Measurements from ENCODE around the gene CCDC85C. TPM values are rescaled to one million over a fixed set of nuclear protein-coding genes. Genes with fewer than 3 reads are reported as not detected.

Gene CCDC85C
- total RNA-seq, 2 experiments from 2014 or later: 11.8 to 13.3 TPM

- POLR2A ChIA-PET: no interaction called here
- peaks cover 22% of the 10 kb centered on the region for H3K4me1 Mint-ChIP-seq
- H3K36me3 Mint-ChIP-seq: no peaks in the 10 kb centered on the region
- H3K27me3 Mint-ChIP-seq: no peaks in the 10 kb centered on the region
- H3K27ac Mint-ChIP-seq: peak overlapping the region; percentile 9
- ATAC-seq (ENCODE audit: low read depth) (no peak), DNase-seq (no peak)
- H3K9me3 Mint-ChIP-seq: no peaks in the 10 kb centered on the region
- no peak overlapping the region for H3K4me3 Mint-ChIP-seq
Measured at GRCh38 chr14:99468836-99469592, 135.0 kb downstream of the CCDC85C start.

DNA sequence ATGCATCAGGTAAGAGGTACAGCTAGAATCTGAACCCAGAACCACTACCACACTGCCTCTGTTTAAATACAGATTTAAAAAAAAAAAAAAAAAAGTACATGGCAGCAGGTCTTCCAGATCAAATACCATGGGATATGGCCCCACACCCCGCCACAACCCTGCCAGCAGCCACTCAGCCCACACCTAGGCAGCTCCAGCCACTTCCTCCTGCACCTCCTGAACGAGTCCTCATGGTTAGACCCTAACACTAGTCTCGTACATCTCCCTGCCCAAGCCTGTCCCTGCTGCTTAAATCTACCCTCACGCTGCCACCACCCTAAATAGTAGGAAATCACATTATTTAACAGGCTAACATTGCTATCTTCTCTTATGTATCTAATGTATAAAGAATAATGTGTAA is 135.9 kb downstream of the CCDC85C start:
- peak; percentile 56 for ATAC-seq (ENCODE audit: low read depth)
- POLR2A ChIA-PET: no interaction called here
- H3K27ac Mint-ChIP-seq: peak overlapping the region; percentile 28
- peaks cover 22% of the 10 kb centered on the region for H3K4me1 Mint-ChIP-seq
- no peaks in the 10 kb centered on the region for H3K9me3 Mint-ChIP-seq
- no peaks in the 10 kb centered on the region for H3K27me3 Mint-ChIP-seq
- DNase-seq: no peak
- H3K36me3 Mint-ChIP-seq: peaks cover 5% of the 10 kb centered on the region
- peak overlapping the region; percentile 17 for H3K4me3 Mint-ChIP-seq

DNA sequence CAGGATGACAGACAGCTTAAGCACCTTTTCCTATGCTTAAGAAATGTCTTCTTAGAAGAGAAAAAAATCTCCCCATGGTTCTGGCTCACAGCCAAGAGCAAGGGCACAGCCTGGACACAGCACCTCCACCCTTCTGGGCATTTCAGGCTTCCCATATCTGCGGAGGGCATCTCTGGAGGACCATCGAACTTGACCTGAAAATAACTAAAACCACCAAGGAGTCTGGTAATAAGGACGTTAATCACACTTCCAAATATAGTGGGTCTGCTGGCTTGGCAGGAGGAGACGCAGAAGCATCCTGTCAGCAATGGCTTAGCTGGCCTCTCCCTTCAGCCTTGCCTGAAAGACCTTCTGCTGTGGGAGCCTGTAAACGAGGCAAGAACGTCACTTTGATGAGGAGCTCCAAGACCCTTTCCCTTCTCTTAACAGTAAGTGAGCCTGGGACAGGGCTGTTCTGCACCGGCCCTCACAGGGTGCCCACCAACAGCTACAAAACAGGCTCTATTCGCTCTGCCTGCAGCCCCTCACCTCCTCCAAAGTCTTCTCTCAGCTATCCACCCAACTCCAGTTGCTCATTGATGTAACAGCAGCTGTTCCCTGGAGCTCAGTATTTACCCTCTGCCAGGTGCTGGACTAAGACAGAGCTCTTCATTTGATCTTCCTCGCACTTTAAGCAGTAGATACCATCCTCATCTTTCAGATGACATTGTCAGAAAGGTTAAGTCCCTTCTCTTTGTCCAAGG is 136.5 kb downstream of the CCDC85C start:
- Mint-ChIP-seq H3K36me3 (peaks cover 5% of the 10 kb centered on the region), H3K9me3 (no peaks in the 10 kb centered on the region), H3K27me3 (no peaks in the 10 kb centered on the region), H3K4me1 (peaks cover 23% of the 10 kb centered on the region), H3K4me3 (peak overlapping the region; percentile 17), H3K27ac (no peak overlapping the region)
- POLR2A ChIA-PET: no interaction called here
- no peak for ATAC-seq (ENCODE audit: low read depth)
- no peak for DNase-seq

DNA sequence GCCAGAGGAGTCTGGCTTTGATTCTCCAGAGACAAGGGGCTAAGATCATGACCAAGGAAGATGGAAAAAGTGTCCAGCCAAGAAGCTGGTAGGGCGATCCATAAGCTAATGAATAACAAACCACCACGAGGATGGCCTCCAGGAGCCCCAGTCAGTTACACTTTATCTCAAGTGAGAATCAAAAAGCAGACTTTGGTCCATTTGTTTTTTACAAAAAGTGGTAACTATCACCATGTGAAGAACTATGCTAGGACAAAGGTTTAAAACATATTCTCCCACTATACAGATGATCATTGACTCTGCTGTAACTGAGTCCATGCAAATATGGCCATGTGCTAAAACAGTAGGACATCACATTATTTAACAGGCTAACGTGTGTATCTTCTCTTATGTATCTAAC is 137.2 kb downstream of the CCDC85C start:
- no peaks in the 10 kb centered on the region for H3K9me3 Mint-ChIP-seq
- H3K36me3 Mint-ChIP-seq: peaks cover 7% of the 10 kb centered on the region
- ATAC-seq (ENCODE audit: low read depth) (no peak), DNase-seq (no peak)
- no peaks in the 10 kb centered on the region for H3K27me3 Mint-ChIP-seq
- H3K27ac Mint-ChIP-seq: no peak overlapping the region
- POLR2A ChIA-PET: no interaction called here
- H3K4me1 Mint-ChIP-seq: peaks cover 24% of the 10 kb centered on the region
- no peak overlapping the region for H3K4me3 Mint-ChIP-seq

DNA sequence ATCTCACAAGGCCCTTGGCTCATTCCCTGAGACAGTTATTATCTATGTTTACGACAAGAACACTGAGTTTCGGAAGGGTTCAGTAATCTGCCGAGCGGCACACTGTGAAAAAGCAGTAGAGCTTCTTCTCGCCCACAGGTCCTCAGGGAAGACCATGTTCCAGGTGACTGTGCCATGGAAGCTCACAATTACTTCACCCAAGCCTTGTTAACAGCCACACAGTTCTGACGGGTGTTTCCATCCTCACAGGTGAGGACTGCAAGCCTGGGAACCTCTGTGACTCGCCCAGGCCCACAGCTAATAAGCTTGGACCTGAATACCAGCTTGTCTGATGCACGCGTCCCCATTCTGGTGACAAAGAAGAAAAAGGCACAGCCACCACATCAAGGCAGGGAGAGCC is 138.7 kb downstream of the CCDC85C start:
- Mint-ChIP-seq H3K27ac (no peak overlapping the region), H3K9me3 (no peaks in the 10 kb centered on the region), H3K36me3 (peaks cover 12% of the 10 kb centered on the region), H3K4me3 (no peak overlapping the region), H3K4me1 (peaks cover 22% of the 10 kb centered on the region), H3K27me3 (no peaks in the 10 kb centered on the region)
- POLR2A ChIA-PET: no interaction called here
- ATAC-seq (ENCODE audit: low read depth): no peak
- DNase-seq: no peak

DNA sequence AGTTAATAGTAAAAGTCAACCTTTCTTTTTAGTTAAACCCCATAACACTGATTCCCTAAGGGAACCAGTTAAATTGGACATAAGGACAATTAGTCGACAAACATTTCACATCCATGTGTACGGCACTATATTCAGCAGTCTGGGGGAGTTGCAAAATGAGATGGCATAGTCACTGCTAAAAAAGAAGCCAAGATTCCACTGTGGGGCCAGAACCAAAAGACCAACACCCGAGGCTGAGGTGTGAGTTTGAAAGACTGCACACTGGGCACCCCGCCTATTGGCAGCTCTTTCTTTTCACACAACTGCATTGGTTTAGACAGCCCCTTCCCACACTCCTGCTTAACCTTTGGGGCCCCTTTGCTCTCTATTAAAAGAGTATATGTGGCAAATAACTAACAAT is 140.0 kb downstream of the CCDC85C start:
- no peaks in the 10 kb centered on the region for H3K27me3 Mint-ChIP-seq
- ATAC-seq (ENCODE audit: low read depth): no peak
- H3K4me1 Mint-ChIP-seq: peaks cover 16% of the 10 kb centered on the region
- no peak overlapping the region for H3K4me3 Mint-ChIP-seq
- H3K27ac Mint-ChIP-seq: no peak overlapping the region
- H3K36me3 Mint-ChIP-seq: peaks cover 16% of the 10 kb centered on the region
- POLR2A ChIA-PET: no interaction called here
- H3K9me3 Mint-ChIP-seq: no peaks in the 10 kb centered on the region
- no peak for DNase-seq

GRCh38 chr14:99462210-99462609 is 141.8 kb downstream of the CCDC85C start:
- H3K27ac Mint-ChIP-seq: no peak overlapping the region
- ATAC-seq (ENCODE audit: low read depth) (no peak), DNase-seq (no peak)
- POLR2A ChIA-PET: no interaction called here
- H3K27me3 Mint-ChIP-seq: no peaks in the 10 kb centered on the region
- peaks cover 2% of the 10 kb centered on the region for H3K4me1 Mint-ChIP-seq
- H3K36me3 Mint-ChIP-seq: peaks cover 21% of the 10 kb centered on the region
- H3K4me3 Mint-ChIP-seq: no peak overlapping the region
- no peaks in the 10 kb centered on the region for H3K9me3 Mint-ChIP-seq

DNA sequence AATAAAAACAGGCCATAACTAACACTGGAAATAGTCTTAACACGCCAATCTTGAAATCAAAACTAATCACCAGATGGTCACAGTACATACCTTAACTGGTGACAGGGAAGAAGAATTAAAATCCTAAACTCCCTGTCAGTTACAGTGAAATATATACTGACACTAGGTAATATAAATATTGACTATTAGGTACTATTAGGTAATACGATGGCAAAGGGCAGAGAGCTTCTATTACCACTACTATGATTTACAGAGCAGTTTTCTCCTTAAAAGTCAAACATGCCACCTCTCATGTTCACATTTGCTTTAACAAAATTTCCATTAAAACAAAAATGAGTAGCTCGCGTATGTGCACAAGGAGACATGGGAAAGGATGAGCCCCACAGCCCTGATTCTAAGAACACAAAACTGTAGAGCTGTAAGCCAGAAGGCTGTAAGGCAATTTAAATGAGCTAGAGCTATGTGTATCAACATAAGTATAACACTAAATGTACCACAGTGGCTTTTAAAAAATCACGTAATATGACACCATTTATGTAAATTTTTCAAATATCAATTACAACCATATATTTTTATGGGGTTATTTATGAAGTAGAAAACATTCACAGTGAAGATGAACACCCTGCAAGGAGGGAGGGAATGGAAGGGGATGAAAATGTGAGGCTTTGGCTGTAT is 142.5 kb downstream of the CCDC85C start:
- POLR2A ChIA-PET: no interaction called here
- H3K27ac Mint-ChIP-seq: no peak overlapping the region
- no peaks in the 10 kb centered on the region for H3K27me3 Mint-ChIP-seq
- ATAC-seq (ENCODE audit: low read depth): no peak
- peaks cover 2% of the 10 kb centered on the region for H3K4me1 Mint-ChIP-seq
- DNase-seq: no peak
- H3K9me3 Mint-ChIP-seq: no peaks in the 10 kb centered on the region
- peaks cover 26% of the 10 kb centered on the region for H3K36me3 Mint-ChIP-seq
- H3K4me3 Mint-ChIP-seq: no peak overlapping the region

DNA sequence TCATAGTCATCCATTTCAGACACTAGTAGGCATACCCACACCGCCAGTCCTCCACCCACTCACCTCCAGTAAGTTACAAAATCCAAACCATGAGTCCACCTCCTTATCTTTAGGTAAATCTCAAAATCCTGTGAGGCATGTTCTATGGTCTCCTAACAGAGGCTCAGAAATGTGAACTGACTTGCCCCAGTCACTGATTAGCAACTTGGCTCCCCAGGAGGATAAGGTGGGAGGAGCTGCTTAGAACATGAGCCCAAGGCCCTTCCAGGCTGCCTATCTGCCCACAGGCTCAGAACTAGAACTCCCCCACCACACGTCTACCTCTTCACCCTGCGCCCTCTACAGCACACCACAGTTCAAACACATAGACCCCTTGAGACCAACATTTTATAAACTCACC is 143.2 kb downstream of the CCDC85C start:
- ATAC-seq (ENCODE audit: low read depth): no peak
- H3K4me1 Mint-ChIP-seq: peaks cover 2% of the 10 kb centered on the region
- no peaks in the 10 kb centered on the region for H3K27me3 Mint-ChIP-seq
- no peak overlapping the region for H3K4me3 Mint-ChIP-seq
- H3K27ac Mint-ChIP-seq: no peak overlapping the region
- DNase-seq: no peak
- peaks cover 27% of the 10 kb centered on the region for H3K36me3 Mint-ChIP-seq
- H3K9me3 Mint-ChIP-seq: no peaks in the 10 kb centered on the region
- POLR2A ChIA-PET: no interaction called here

GRCh38 chr14:99459481-99460100 is 144.4 kb downstream of the CCDC85C start:
- ATAC-seq (ENCODE audit: low read depth) (no peak), DNase-seq (no peak)
- POLR2A ChIA-PET: no interaction called here
- H3K27ac Mint-ChIP-seq: no peak overlapping the region
- peaks cover 32% of the 10 kb centered on the region for H3K36me3 Mint-ChIP-seq
- H3K4me1 Mint-ChIP-seq: peaks cover 2% of the 10 kb centered on the region
- H3K4me3 Mint-ChIP-seq: no peak overlapping the region
- H3K9me3 Mint-ChIP-seq: no peaks in the 10 kb centered on the region
- no peaks in the 10 kb centered on the region for H3K27me3 Mint-ChIP-seq

DNA sequence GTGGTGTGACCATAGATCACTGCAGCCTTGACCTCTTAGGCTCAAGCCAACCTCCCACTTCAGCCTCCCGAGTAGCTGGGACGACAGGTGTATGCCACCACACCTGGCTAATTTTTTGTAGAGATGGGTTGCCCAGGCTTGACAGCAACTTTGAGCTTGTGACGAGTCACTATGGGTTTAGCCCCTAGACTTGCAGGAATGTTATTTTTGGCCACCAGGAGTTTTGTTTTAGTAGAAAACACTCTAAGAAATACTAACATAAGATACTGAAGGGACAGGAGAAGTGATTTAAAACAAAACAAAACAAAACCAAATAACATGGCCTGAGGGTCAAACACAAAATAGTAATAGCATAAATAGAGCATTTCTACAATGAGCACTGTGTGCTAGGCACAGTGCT is 149.8 kb downstream of the CCDC85C start:
- no peaks in the 10 kb centered on the region for H3K9me3 Mint-ChIP-seq
- ATAC-seq (ENCODE audit: low read depth) (no peak), DNase-seq (no peak)
- no peaks in the 10 kb centered on the region for H3K27me3 Mint-ChIP-seq
- H3K4me1 Mint-ChIP-seq: no peaks in the 10 kb centered on the region
- POLR2A ChIA-PET: no interaction called here
- H3K36me3 Mint-ChIP-seq: peaks cover 26% of the 10 kb centered on the region
- no peak overlapping the region for H3K27ac Mint-ChIP-seq
- no peak overlapping the region for H3K4me3 Mint-ChIP-seq

- no peak overlapping the region for H3K27ac Mint-ChIP-seq
- H3K36me3 Mint-ChIP-seq: peaks cover 21% of the 10 kb centered on the region
- H3K27me3 Mint-ChIP-seq: no peaks in the 10 kb centered on the region
- no peaks in the 10 kb centered on the region for H3K4me1 Mint-ChIP-seq
- H3K4me3 Mint-ChIP-seq: no peak overlapping the region
- ATAC-seq (ENCODE audit: low read depth) (no peak), DNase-seq (no peak)
- POLR2A ChIA-PET: no interaction called here
- no peaks in the 10 kb centered on the region for H3K9me3 Mint-ChIP-seq
Measured at GRCh38 chr14:99452968-99453367, 151.0 kb downstream of the CCDC85C start.

DNA sequence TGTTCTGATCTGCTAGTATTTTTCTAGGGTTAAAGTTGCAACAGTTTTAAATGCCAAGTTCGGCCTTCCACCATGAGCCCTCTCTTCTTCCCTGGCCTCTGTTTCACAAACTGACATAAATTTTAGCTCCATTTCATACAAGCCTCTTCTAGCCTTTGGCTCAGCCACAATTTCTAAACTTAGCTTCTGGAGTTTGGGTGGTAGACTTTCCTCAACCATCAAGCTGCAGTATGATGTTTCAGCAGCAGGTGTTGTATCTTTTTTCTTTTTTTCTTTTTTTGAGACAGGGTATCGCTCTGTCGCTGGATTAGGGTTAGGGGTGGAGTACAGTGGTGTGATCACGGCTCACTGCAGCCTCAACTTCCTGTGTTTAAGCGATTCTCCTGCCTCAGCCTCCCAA is 152.8 kb downstream of the CCDC85C start:
- DNase-seq (no peak), ATAC-seq (ENCODE audit: low read depth) (no peak)
- H3K4me1 Mint-ChIP-seq: no peaks in the 10 kb centered on the region
- H3K27ac Mint-ChIP-seq: no peak overlapping the region
- POLR2A ChIA-PET: no interaction called here
- no peaks in the 10 kb centered on the region for H3K9me3 Mint-ChIP-seq
- peaks cover 17% of the 10 kb centered on the region for H3K36me3 Mint-ChIP-seq
- H3K4me3 Mint-ChIP-seq: no peak overlapping the region
- no peaks in the 10 kb centered on the region for H3K27me3 Mint-ChIP-seq

Measured in activated naive CD8-positive, alpha-beta T cell treated with anti-CD3 and anti-CD28 coated beads, Interleukin-2, amount 10 ng/mL, durations not matched to agents 7 days and 5 days (primary cell).